Tibial nerve (tissue), 3 donors: ENCODE measurements around the gene TGFB3.

Experiments used
- POLR2A ChIP-seq, 2 donors: fragments of 450-650 bp; IDR thresholded peaks; one replicate each; pipeline ENCODE4 v1.6.1; 2017; ENCODE audit warnings: antibody characterized with exemption in 2 of 2, mild to moderate bottlenecking in 2 of 2, moderate library complexity in 2 of 2
- TF ChIP-seq, protein P1 (sequence below), 5 experiments: fragments of 200-600 bp in 3 of 5; fragments of 450-650 bp in 2 of 5; sonication (generic) in 3 of 5; IDR thresholded peaks; one replicate each; pipeline ENCODE4 v1.5.1; 2016 to 2019; ENCODE audit warnings: antibody characterized with exemption in 5 of 5, mild to moderate bottlenecking in 3 of 5, moderate library complexity in 2 of 5

DNA sequence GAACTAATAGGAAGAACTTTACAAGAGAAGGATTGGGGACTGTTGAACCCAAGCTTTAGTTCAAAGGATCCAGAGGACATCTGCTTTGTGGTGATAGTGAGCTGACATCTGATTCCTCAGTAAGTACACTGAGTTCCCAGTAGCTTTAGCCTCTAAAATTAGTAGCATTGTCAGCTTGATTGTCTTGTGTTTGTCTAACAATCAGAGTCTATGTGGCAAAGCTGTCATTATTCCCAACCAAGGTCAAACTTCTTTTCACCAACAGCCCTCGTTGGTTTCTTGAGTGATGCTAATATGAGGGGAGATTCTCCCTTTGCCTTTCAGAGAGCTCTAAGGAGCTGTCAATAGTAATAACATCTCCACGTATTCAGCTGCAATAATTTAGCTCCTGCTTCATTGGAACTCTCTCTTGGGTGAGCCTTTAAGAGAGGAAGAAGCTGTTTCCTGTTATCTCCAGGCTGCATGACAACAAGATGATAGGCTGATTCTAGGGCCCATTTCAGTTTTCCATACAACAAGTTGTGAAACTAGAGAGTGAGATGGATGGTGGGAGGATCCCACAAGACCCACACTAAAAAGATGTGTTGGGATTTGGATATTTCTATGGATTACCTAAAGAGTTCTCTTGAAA, 46.7 kb downstream of the TGFB3 start:
- TF ChIP-seq, protein P1, sequence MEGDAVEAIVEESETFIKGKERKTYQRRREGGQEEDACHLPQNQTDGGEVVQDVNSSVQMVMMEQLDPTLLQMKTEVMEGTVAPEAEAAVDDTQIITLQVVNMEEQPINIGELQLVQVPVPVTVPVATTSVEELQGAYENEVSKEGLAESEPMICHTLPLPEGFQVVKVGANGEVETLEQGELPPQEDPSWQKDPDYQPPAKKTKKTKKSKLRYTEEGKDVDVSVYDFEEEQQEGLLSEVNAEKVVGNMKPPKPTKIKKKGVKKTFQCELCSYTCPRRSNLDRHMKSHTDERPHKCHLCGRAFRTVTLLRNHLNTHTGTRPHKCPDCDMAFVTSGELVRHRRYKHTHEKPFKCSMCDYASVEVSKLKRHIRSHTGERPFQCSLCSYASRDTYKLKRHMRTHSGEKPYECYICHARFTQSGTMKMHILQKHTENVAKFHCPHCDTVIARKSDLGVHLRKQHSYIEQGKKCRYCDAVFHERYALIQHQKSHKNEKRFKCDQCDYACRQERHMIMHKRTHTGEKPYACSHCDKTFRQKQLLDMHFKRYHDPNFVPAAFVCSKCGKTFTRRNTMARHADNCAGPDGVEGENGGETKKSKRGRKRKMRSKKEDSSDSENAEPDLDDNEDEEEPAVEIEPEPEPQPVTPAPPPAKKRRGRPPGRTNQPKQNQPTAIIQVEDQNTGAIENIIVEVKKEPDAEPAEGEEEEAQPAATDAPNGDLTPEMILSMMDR (IDR thresholded peaks at IDR 0.05) = no peak
- no peak for TF ChIP-seq POLR2A (IDR thresholded peaks at IDR 0.05)
